Fibroblast of peridontal ligament (primary cell): ENCODE results near the gene NPIPB13.
"Not testable (repeated sequence)": the region's sequence is repeated elsewhere in the genome, so short reads cannot be mapped to it uniquely, and the experiment has no call there.

Experiments
- DNase-seq: peaks from one replicate; pipeline ENCODE4 v3.0.0-alpha.2; 2010; ENCODE audit errors: extremely low read depth

The NPIPB13 gene

GRCh38 chr16:30248379-30248778, at the start of gene NPIPB13:
Gene NPIPB13 (minus strand): TSS chr16:30248479. CDS start chr16:30245573, 2,906 bp downstream.
- DNase-seq, result not testable (repeated sequence)

- not testable (repeated sequence) for DNase-seq
Measured at GRCh38 chr16:30282357-30282756, 34.1 kb upstream of the NPIPB13 start.

- DNase-seq, result not testable (repeated sequence)
Measured at GRCh38 chr16:30278523-30278922, 30.2 kb upstream of the NPIPB13 start.

GRCh38 chr16:30217082-30217481, 31.2 kb downstream of the NPIPB13 start:
- not testable (repeated sequence) for DNase-seq

- not testable (repeated sequence) for DNase-seq
Measured at GRCh38 chr16:30211414-30211813, 36.9 kb downstream of the NPIPB13 start.

DNA sequence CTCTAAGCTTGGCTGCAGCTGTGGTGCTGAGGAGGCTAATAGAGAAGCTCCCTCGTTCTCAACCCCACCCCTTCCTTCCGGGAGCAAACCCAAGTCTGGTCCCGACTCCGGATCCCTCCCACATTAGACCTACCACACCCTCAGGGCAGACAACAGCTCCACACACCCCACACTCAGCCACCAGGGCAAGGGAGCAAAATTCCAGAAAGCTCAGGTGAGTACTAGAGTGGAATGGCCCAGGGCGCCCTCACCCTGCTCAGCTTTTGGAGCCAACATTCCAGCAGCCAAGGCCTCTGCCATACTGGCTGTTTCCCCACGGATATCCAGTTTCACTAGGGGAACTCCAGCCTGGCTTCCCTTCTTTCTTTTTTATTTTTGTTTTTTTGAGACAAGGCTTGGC, 39.2 kb downstream of the NPIPB13 start:
- DNase-seq, result not testable (repeated sequence)

DNA sequence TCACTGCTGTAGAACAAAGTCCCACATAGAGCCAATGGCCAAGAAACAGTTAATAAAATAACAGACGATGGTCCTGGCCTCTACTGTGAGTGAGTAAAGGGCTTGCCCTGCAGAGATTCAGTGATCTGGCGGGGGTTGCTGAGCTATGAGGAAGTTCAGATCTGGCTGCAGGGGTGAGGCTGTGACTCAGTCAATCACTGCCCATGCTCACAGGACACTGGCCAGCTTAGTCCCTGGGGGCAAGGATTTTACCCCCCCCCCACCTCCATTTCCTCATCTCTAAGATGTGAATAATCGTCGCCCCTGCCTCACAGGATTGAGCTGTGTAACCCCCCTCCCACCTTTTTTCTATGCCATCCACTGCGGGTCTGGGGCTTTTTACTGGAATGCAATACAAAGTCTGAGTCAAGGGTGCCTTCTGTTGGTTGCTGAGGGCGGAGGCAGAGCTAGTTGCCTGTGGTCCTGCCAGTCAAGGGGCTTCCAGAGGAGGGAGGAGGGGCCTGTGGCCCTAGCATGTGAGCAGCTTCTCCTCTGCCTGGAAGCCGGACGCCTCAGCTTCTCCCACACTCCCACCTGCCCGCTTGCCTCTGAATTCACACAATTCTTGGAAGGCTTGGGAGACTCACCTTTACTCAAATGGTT, 41.1 kb downstream of the NPIPB13 start:
- DNase-seq, result not testable (repeated sequence)

DNA sequence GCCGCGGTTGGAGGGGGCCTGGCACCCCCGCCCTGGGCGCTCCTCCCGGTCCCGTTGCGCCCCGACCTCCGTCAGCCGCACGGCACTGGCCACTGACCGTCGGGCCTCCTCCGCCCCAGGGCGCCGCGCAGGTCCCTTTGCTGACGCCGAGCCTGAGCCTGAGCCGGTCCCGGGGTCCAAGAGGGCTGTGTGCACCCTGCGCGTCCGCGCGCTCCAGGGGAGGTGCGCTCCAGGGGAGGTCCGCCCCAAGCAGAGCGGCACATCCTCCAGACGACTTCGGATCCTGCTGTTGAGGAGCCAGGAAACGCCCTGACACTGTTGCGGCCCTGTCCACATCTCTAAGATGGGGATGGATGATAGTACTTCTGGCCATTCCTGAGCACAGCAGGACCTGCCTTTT, 42.0 kb downstream of the NPIPB13 start:
- not testable (repeated sequence) for DNase-seq

DNA sequence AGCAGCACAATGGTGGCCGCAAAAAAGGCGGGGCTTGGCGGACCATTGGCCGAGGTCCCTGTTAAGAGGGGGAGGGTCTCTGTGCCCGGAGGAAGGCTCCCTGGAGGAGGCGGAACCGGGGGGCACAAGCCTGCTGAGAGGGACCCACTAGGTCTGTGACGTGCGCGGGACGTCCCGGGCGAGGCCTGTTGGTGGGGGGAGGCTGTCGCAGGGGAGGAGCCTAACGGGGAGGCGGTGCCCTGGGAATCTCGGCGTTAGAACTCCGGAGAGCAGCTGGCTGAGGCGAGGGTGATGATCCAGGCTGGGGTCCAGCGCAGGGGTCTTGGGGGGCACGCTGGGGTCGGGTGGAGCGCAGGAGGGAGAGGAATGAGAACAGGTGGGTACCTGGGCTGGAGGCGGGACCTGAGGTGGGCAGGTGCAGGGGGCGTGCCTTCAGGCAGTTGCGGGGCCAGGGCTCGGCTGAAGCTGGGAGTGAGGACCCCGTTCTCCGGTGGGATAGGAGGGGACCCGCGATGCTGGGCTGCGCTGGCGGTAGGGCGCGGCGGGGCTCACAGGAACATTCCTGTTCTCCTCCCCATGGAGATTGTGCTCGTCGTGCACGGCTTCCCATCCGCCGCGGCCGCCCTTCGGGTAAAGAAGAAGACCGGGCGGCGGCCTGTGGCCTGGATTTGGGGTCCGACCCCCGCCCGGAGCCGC, 42.6 kb downstream of the NPIPB13 start:
- not testable (repeated sequence) for DNase-seq

DNA sequence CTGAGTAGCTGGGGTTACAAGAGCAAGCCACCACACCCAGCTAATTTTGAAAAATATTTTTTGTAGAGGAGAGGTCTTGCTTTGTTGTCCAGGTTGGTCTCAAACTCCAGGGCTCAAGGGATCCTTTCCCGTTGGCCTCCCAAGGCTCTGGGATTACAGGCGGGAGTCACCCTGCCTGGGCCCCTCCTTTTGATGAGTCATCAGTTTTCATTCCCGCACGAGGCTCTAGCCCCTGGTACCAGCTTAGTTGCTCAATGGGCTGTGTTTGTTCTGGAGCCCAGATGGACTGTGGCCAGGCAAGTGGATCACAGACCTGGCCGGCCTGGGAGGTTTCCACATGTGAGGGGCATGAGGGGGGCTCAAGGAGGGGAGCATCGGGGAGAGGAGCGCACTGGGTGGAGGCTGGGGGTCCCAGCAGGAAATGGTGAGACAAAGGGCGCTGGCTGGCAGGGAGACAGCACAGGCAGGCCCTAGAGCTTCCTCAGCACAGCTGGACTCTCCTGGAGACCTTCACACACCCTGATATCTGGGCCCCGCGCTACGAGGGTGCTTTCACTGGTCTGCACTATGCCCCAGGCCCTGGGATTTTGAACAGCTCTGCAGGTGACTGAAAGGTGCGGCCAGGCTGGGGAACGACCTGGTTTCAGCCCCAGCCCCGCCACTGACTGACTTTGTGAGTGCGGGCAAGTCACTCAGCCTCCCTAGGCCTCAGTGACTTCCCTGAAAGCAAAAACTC, 48.5 kb downstream of the NPIPB13 start:
- not testable (repeated sequence) for DNase-seq

DNA sequence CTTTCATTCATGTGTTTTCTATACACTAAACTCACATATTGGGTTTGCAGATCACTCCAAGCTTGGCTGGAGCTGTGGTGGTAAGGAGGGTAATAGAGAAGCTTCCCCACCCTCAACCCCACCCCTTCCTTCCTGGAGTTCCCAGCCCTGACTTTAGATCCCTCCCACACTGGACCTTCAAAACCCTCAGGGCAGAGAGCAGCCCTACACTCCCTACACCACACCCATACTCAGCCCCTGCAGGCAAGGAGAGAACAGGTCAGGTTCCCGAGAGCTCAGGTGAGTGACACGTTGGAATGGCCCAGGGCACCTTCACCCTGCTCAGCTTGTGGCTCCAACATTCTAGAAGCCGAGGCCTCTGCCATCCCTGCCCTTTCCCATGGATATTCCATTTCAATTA, 49.2 kb downstream of the NPIPB13 start, which contains the start of gene SULT1A3:
Gene SULT1A3, plus strand, starts transcription at position 207 of the 400 bp plus-strand sequence. CDS start 1,474 bp downstream, outside the sequence.
- DNase-seq, result not testable (repeated sequence)
